ENCODE measurements around the gene FRMD1. TPM values are rescaled to one million over a fixed set of nuclear protein-coding genes. Genes with fewer than 3 reads are reported as not detected.

Gene FRMD1
- total RNA-seq, 1 experiment from 2014 or later, result 0.57 TPM

DNA sequence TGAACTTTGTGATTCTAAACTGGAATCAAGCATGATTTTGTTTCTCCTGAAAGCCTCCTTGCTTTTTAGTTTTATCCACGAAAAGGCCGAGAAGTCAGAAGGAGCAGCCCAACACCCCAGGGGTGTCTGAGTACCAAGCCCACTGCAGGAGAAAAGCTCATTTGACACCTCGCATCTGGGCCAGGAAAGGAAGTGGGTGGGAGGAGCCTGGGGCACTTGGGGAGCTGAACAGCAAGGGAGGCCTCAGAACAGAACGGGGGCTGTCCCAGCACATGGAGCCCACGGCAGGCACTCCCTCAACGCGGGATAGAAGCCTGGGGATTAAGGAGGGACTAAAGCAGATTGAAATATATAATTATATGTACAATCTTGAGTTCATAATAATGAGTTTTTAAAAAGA lies 75.0 kb downstream of the FRMD1 start:
- Mint-ChIP-seq H3K27me3 (ENCODE audit: low read depth) (no peaks in the 10 kb centered on the region), H3K4me3 (no peak overlapping the region), H3K27ac (no peak overlapping the region), H3K36me3 (peaks cover 9% of the 10 kb centered on the region; the same call in 1 of the 2 replicates), H3K9me3 (peaks cover 36% of the 10 kb centered on the region), H3K4me1 (peaks cover 6% of the 10 kb centered on the region)
- ATAC-seq (no peak), DNase-seq (ENCODE audit: low spot score) (no peak)
- TF ChIP-seq ZNF317 (CRISPR knock-in tag; IDR thresholded peaks at IDR 0.05; ENCODE audit: borderline replicate concordance, low read depth), result no peak
- CTCF ChIA-PET, result interaction anchor here (1.3 kb wide), 1 partner anchor 37 kb away, joined by 3 read pairs; no protein-coding TSS in a partner anchor
- POLR2A ChIA-PET, result no interaction called here

Other genes with a start within 250 kb of the FRMD1 start
- gene KIF25, start 81.5 kb downstream of the FRMD1 start, total RNA-seq (2021), result 0.28 to 1.1 TPM (median 0.71 TPM) in 3 replicates
- 3.4 to 4.9 TPM (median 3.8 TPM) in 3 replicates for gene DACT2, start 240.6 kb upstream of the FRMD1 start, total RNA-seq (2021)